Measurements from ENCODE around the gene WNT10A.
"Not testable (repeated sequence)": the region's sequence is repeated elsewhere in the genome, so short reads cannot be mapped to it uniquely, and the experiment has no call there.

The WNT10A gene

GRCh38 chr2:218927876-218928275, 47.2 kb downstream of the WNT10A start:
- POLR2A ChIA-PET = no interaction called here

GRCh38 chr2:218930488-218930887, 49.8 kb downstream of the WNT10A start:
- H3K36me3 ChIP-seq (ENCODE audit: control insufficient read depth in 2 of 2, insufficient read depth in 1 of 2, low read length in 2 of 2); H3K4me1 ChIP-seq (ENCODE audit: control insufficient read depth, insufficient read depth, low read length); H3K9me3 ChIP-seq (ENCODE audit: control insufficient read depth, insufficient read depth, low read depth, low read length); H3K27ac ChIP-seq (ENCODE audit: extremely low read depth, low read depth, low read length); H3K4me3 ChIP-seq (ENCODE audit: low read depth, low read length); POLR2A ChIA-PET: not testable (repeated sequence)
- 0 out of 2 replicates have a peak, but pooled peaks have one; percentile 8 for TF ChIP-seq SP2 (tag by site-specific recombination; IDR thresholded peaks at IDR 0.05)
- CTCF ChIA-PET = interaction anchor here (0.7 kb wide), 2 partner anchors 22 to 1612 kb away, joined by 3 to 6 read pairs; no protein-coding TSS in a partner anchor

More at GRCh38 chr2:218927876-218928275, 47.2 kb downstream of the WNT10A start:
- no peaks in the 10 kb centered on the region for H3K36me3 ChIP-seq (ENCODE audit: control insufficient read depth in 2 of 2, insufficient read depth in 1 of 2, low read length in 2 of 2)
- TF ChIP-seq ZNF623 (tag by site-specific recombination; IDR thresholded peaks at IDR 0.05) (peak; percentile 36; the same call in 1 of the 2 replicates), ZNF350 (tag by site-specific recombination; IDR thresholded peaks at IDR 0.05) (no peak), ZNF223 (tag by site-specific recombination; IDR thresholded peaks at IDR 0.05) (no peak)
- no peak overlapping the region for H3K27ac ChIP-seq (ENCODE audit: extremely low read depth, low read depth, low read length)
- H3K9me3 ChIP-seq (ENCODE audit: control insufficient read depth, insufficient read depth, low read depth, low read length) = no peaks in the 10 kb centered on the region
- CTCF ChIA-PET = no interaction called here
- no peak overlapping the region for H3K4me3 ChIP-seq (ENCODE audit: low read depth, low read length)
- H3K4me1 ChIP-seq (ENCODE audit: control insufficient read depth, insufficient read depth, low read length) = no peaks in the 10 kb centered on the region

GRCh38 chr2:218931751-218932150, 51.1 kb downstream of the WNT10A start:
- POLR2A ChIA-PET; H3K4me3 ChIP-seq (ENCODE audit: low read depth, low read length); CTCF ChIA-PET; H3K36me3 ChIP-seq (ENCODE audit: control insufficient read depth in 2 of 2, insufficient read depth in 1 of 2, low read length in 2 of 2); H3K4me1 ChIP-seq (ENCODE audit: control insufficient read depth, insufficient read depth, low read length); H3K27ac ChIP-seq (ENCODE audit: extremely low read depth, low read depth, low read length); H3K9me3 ChIP-seq (ENCODE audit: control insufficient read depth, insufficient read depth, low read depth, low read length): not testable (repeated sequence)
